HG02642 (cell line): ENCODE data around the gene BCCIP.

ENCODE experiments used
- ATAC-seq: cut with Tn5 transposase; IDR thresholded peaks from one replicate; pipeline ENCODE4 v1.9.1; 2021; ENCODE audit warnings: mild to moderate bottlenecking; ENCODE audit not compliant: unreplicated experiment, poor library complexity

The BCCIP gene

DNA sequence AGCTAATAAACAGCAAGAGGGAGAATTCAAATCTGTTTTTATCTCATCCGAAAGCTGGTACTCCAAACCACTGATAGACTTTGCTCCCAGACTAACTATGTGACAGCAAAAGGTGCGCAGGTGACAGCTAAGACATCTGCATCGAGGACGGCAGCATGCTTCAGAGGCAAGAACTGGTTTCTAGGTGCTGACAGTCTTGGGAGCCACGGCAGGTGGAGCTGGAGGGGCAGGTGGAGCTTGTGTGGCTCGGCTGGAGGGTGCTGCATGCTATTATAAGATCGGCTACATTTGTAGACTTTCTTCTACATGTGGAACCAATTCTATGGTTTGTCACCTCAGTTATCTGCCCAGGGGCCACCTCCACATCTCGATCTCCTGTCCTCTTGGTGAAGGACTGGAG is 25.9 kb upstream of the BCCIP start:
- no peak for ATAC-seq

GRCh38 chr10:125797994-125798662 is 25.2 kb upstream of the BCCIP start:
- no peak for ATAC-seq

DNA sequence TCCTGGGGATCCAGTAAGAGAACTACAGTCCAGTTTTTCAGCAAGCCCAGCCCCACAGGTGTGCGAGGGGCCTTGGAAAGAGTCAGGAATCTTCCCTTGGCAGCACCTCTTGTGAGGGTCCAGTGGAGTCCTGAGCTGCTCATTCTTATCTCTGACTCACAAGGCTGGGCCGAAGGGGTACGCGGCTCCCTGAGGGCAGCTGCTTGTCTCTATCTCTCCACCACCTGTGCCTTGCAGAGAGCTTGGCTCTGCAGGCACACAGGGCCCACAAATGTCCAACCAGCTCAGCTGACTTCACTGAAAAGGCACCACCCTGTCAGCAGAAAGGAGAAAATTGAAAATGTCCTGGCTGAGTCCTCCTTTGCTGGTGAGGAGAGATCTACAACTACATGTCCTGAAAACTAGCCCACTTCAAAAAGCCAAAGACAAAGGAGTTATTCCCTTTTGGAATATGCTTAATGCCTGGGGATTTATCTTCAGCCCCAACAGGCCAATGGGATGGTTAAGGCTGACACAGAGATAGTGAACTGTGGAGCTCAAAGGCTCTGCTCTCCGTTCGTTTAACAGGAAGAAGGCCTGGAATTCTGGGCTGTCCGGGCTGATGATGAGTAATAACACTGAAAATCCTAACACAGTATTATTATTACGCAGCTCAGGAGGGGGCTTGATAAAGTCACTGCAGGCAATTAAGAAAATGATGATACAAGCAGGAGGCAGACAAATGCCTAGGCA is 23.7 kb upstream of the BCCIP start:
- ATAC-seq, result no peak

GRCh38 chr10:125801574-125801973 is 21.8 kb upstream of the BCCIP start:
- no peak for ATAC-seq

- ATAC-seq, result no peak
Observed at GRCh38 chr10:125802131-125802530, 21.2 kb upstream of the BCCIP start.

DNA sequence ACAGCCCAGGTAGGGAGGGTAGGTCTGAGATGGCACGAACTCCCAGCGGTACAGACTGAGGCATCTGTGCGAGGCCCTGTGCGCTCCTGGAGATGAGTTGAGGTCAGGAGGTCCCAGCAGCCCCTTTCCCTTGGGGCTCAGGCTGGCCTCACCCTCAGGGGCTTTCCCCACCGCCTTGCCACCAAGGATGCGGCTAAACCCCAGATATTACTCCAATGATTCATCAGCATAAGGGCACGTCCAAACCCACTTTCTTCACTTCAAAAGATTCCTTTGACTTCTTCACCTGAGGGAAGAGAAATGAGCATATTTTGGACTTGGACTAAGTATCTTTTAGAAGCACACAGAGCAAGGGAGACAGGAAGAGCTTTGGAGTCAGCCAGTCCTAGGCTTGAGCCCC is 20.6 kb upstream of the BCCIP start:
- ATAC-seq, result no peak

- ATAC-seq, result no peak
Observed at GRCh38 chr10:125808047-125808446, 15.3 kb upstream of the BCCIP start.

GRCh38 chr10:125811251-125811650 is 12.1 kb upstream of the BCCIP start:
- no peak for ATAC-seq

- ATAC-seq, result no peak
Observed at GRCh38 chr10:125812128-125812750, 11.1 kb upstream of the BCCIP start.

GRCh38 chr10:125815764-125816163 is 7.6 kb upstream of the BCCIP start:
- no peak for ATAC-seq

DNA sequence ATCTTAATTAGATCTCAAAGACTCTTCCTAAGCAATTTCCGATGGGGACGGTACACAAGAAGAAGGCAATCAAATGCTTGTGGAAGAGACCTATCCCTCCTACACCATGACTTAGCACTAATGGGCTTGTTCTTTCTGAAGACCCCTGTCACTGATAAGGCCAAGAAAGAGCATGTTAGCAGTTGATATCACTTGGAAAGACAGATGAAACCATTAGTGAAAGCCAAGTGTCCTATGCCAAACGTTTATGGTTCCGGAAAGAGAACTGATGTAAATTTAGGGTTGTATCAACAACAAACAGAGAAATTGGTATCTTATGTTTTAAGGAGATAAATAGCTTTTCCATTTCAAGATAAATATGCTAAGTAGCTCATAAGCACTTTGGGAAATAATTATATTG is 6.8 kb upstream of the BCCIP start:
- ATAC-seq, result no peak

- no peak for ATAC-seq
Observed at GRCh38 chr10:125817337-125817946, 5.9 kb upstream of the BCCIP start.

DNA sequence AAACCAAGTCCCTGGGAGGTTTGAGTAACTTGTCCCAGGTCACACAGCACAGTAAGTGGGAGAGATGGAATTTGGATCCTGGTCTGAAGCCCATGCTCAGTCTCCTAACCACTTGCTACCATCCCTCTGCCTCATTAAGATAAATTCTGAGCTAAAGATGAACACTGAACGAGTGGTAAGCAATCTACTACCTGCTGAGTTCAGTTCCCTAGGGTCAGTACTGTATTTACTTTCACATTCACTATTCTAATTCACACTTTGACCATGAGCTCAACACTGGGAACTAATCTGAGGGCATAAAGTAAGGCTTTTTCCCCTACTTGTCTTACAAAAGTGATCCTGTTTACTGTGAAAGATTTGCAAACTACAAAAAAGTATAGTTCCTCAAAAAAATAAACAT is 2.6 kb upstream of the BCCIP start:
- ATAC-seq, result peak; percentile 38

- ATAC-seq, result peak; percentile 5
Observed at GRCh38 chr10:125823663-125824251, 411 bp downstream of the BCCIP start.

- ATAC-seq, result no peak
Observed at GRCh38 chr10:125824736-125825135, 1.4 kb downstream of the BCCIP start.

DNA sequence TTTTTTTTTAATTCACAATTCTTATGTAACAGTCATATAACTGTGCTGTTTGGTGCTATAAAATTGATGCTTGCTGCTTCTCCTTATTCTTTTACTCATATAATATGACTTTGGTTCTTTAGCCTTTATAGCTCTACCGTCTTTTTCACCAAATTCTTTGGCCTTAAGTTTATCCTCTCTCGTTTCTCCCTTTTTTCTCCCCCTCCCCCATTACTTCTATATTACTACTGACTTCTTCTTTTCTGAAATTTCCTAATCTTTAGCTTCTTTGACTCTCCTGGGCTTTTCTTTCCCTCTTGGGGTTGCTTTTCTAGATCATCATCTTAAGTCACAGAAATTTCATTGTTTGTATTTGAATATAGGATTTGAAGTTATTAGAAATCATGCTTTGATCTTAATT is 3.8 kb downstream of the BCCIP start:
- no peak for ATAC-seq

- no peak for ATAC-seq
Observed at GRCh38 chr10:125828311-125828710, 5.0 kb downstream of the BCCIP start.

DNA sequence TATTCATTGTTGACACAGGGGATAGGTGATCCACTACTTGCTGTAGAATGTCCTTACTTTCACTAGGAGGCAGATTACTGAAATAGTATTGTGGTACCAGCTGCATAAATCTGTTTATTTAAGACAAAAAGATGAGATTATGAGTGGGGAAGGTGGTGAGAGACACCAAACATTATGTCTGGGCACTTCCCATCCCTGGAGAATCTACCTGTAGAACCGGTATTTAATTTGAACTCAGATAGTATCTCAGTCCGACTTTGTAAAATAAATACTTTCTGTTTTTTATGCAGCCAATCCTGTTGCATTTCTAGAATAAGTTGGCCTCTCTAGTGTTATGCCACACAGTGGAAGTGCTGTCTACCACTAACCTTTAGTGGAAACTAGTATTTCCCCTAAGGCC is 13.4 kb downstream of the BCCIP start:
- ATAC-seq, result no peak

DNA sequence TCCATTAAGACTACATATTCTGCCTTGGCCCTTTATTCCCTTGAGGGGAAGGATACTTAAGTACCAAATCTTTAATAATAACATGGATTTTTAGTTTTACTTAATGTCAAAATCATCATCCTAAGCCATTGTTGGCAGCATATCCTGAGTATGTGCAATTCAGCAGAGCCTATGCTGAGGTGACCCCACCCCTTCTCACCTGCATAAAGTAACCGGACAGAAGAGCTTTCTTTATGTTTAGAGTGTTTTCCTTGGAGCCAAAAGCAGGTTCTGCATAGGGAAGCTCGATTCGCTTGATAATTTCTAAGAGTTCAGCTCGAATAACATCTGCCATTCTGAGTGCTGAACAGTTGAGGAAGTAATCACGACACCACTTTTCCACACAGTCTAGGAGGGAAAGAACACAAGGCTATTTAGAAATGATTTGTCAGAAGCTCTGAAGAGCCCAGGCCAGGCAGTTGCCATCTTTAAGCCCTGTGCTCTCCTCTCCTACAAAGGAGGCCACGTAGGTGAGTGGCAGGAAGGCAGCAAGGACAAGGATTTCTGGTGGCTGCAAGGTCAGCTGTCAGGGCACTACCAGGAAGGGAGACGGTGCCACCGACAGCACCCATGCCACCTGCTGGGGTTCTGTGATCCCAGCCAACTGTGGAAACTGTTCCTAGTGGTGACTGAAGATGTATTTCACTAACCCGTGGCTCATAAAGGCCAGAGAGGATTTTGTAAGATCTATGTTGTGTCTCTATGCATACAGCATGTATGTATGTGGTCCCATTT is 15.6 kb downstream of the BCCIP start:
- ATAC-seq, result no peak

GRCh38 chr10:125840406-125840805 is 17.1 kb downstream of the BCCIP start:
- ATAC-seq, result no peak
